ENCODE measurements around the gene TMTC2.

The TMTC2 gene

GRCh38 chr12:82652071-82652470 lies 34.6 kb upstream of the TMTC2 start:
- TF ChIP-seq YY1 (IDR thresholded peaks at IDR 0.05; ENCODE audit: low read depth): no peak
- TF ChIP-seq, protein P1, sequence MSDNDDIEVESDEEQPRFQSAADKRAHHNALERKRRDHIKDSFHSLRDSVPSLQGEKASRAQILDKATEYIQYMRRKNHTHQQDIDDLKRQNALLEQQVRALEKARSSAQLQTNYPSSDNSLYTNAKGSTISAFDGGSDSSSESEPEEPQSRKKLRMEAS (IDR thresholded peaks at IDR 0.05): no peak
- TF ChIP-seq RAD21 (IDR thresholded peaks at IDR 0.05; ENCODE audit: low read depth): no peak
- TF ChIP-seq NFIC (IDR thresholded peaks at IDR 0.05): no peak
- no peak for TF ChIP-seq EP300 (IDR thresholded peaks at IDR 0.05; ENCODE audit: borderline replicate concordance)
- no peak for TF ChIP-seq CEBPB (IDR thresholded peaks at IDR 0.05)
- no peak for TF ChIP-seq EGR1 (IDR thresholded peaks at IDR 0.05)
- TF ChIP-seq, protein P2, sequence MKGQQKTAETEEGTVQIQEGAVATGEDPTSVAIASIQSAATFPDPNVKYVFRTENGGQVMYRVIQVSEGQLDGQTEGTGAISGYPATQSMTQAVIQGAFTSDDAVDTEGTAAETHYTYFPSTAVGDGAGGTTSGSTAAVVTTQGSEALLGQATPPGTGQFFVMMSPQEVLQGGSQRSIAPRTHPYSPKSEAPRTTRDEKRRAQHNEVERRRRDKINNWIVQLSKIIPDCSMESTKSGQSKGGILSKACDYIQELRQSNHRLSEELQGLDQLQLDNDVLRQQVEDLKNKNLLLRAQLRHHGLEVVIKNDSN (IDR thresholded peaks at IDR 0.05): no peak
- TF ChIP-seq REST (IDR thresholded peaks at IDR 0.05; ENCODE audit: low read depth): no peak
- no peak for TF ChIP-seq FOXM1 (IDR thresholded peaks at IDR 0.05; ENCODE audit: borderline replicate concordance, low read depth)
- TF ChIP-seq TEAD4 (IDR thresholded peaks at IDR 0.05): no peak
- no peak for TF ChIP-seq ZBTB7A (IDR thresholded peaks at IDR 0.05; ENCODE audit: low read depth)
- no peak for TF ChIP-seq CREB1 (IDR thresholded peaks at IDR 0.05; ENCODE audit: low read depth)
- TF ChIP-seq TAF1 (IDR thresholded peaks at IDR 0.05; ENCODE audit: low read depth): no peak
- TF ChIP-seq TCF12 (IDR thresholded peaks at IDR 0.05; ENCODE audit: low read depth): no peak

- no peak for TF ChIP-seq TAF1 (IDR thresholded peaks at IDR 0.05; ENCODE audit: low read depth)
- no peak for TF ChIP-seq EGR1 (IDR thresholded peaks at IDR 0.05)
- TF ChIP-seq, protein P1 (IDR thresholded peaks at IDR 0.05): no peak
These were observed 31.0 kb upstream of the TMTC2 start for GRCh38 chr12:82655751-82656150.

GRCh38 chr12:82659343-82660207 lies 27.1 kb upstream of the TMTC2 start:
- TF ChIP-seq YY1 (IDR thresholded peaks at IDR 0.05; ENCODE audit: low read depth): no peak
- no peak for TF ChIP-seq CREB1 (IDR thresholded peaks at IDR 0.05; ENCODE audit: low read depth)
- TF ChIP-seq TAF1 (IDR thresholded peaks at IDR 0.05; ENCODE audit: low read depth): no peak
- TF ChIP-seq EGR1 (IDR thresholded peaks at IDR 0.05): no peak
- no peak for TF ChIP-seq TCF12 (IDR thresholded peaks at IDR 0.05; ENCODE audit: low read depth)
- TF ChIP-seq TEAD4 (IDR thresholded peaks at IDR 0.05): no peak
- no peak for TF ChIP-seq EP300 (IDR thresholded peaks at IDR 0.05; ENCODE audit: borderline replicate concordance)
- TF ChIP-seq, protein P2 (IDR thresholded peaks at IDR 0.05): no peak
- no peak for TF ChIP-seq FOXM1 (IDR thresholded peaks at IDR 0.05; ENCODE audit: borderline replicate concordance, low read depth)
- no peak for TF ChIP-seq CEBPB (IDR thresholded peaks at IDR 0.05)
- TF ChIP-seq RAD21 (IDR thresholded peaks at IDR 0.05; ENCODE audit: low read depth): no peak
- no peak for TF ChIP-seq NFIC (IDR thresholded peaks at IDR 0.05)
- no peak for TF ChIP-seq REST (IDR thresholded peaks at IDR 0.05; ENCODE audit: low read depth)
- no peak for TF ChIP-seq ZBTB7A (IDR thresholded peaks at IDR 0.05; ENCODE audit: low read depth)
- TF ChIP-seq, protein P1 (IDR thresholded peaks at IDR 0.05): no peak

GRCh38 chr12:82660541-82661325 lies 26.0 kb upstream of the TMTC2 start:
- TF ChIP-seq NFIC (IDR thresholded peaks at IDR 0.05): no peak

- TF ChIP-seq TAF1 (IDR thresholded peaks at IDR 0.05; ENCODE audit: low read depth): no peak
- TF ChIP-seq EP300 (IDR thresholded peaks at IDR 0.05; ENCODE audit: borderline replicate concordance): no peak
These were observed 22.8 kb upstream of the TMTC2 start for GRCh38 chr12:82663893-82664292.
